ENCODE measurements around the gene RSPO4. TPM values are rescaled to one million over a fixed set of nuclear protein-coding genes. Genes with fewer than 3 reads are reported as not detected.

The RSPO4 gene
- total and polyA plus RNA-seq, 2 of the 13 experiments (the other 11 are each of a cell fraction or from before 2014, with no cell fraction given) = not detected

DNA sequence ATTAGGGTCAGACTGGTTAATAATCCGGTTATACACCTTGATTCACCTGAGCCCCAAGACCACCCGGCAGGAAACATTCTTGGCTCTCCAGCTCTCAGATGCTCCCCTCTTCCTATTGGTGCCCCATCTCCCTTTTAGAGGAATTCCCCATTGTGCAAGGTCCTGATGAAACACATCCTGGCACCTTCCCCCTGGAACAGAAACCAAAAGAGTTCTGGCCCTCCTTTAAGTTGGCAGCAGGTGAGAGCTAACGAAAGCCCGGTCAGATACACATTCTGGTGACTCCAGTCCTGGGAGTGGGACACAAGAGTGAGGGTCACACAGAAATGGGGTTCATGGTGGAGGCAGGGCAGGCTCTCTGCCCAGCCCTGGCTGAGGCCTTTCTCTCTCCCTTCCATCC is 32.2 kb downstream of the RSPO4 start:
- BruUV-seq (replicated peaks) = no TSS peak
- CTCF ChIA-PET (ENCODE audit: low intra/inter-chr PET ratio, low total read pairs) = no interaction called here
- no peak for DNase-seq (ENCODE audit: low spot score)
- Histone ChIP-seq H3K27ac (ENCODE audit: extremely low read length, insufficient read depth, low read length) (no peak overlapping the region), H3K9ac (ENCODE audit: insufficient read depth, low read depth, low read length) (no peak overlapping the region), H4K20me1 (ENCODE audit: insufficient read depth, low read length) (no peaks in the 10 kb centered on the region), H3K4me1 (ENCODE audit: insufficient read depth, low read length) (no peaks in the 10 kb centered on the region), H3K4me2 (ENCODE audit: low read depth, low read length) (no peak overlapping the region), H3K4me3 (replicated peaks in 1 of 3; ENCODE audit: insufficient read depth in 1 of 3, low read depth in 2 of 3, low read length in 3 of 3) (no peak overlapping the region), H3K27me3 (ENCODE audit: control insufficient read depth in 1 of 2, insufficient read depth in 2 of 2, low read length in 2 of 2) (peaks cover 3 to 34% of the 10 kb centered on the region in 2 experiments; a peak in 4 of 5 replicates), H3K36me3 (replicated peaks in 1 of 2; ENCODE audit: control insufficient read depth in 1 of 2, insufficient read depth in 2 of 2, low read length in 2 of 2) (no peaks in the 10 kb centered on the region), H2AFZ (ENCODE audit: low read length) (no peak overlapping the region), H3K9me3 (ENCODE audit: low read length) (no peaks in the 10 kb centered on the region), H3K79me2 (ENCODE audit: insufficient read depth, low read length) (no peaks in the 10 kb centered on the region)
- POLR2A ChIA-PET = no interaction called here
- no peak for ATAC-seq
- FAIRE-seq = no peak
- in situ Hi-C loops (cut with HindIII; ENCODE audit: extremely low pct_ligation_motif_present, low pct_unique_long_range_greater_than_20kb) = no loop called here
- intact Hi-C loops (cut with micrococcal nuclease; ENCODE audit: unreplicated experiment) = no loop called here
- TF ChIP-seq ZNF782 (CRISPR knock-in tag; IDR thresholded peaks at IDR 0.05; ENCODE audit: borderline replicate concordance) = no peak
- no peak for TF ChIP-seq ARNT2 (CRISPR knock-in tag; IDR thresholded peaks at IDR 0.05; ENCODE audit: low read depth)
- TF ChIP-seq, protein P1, sequence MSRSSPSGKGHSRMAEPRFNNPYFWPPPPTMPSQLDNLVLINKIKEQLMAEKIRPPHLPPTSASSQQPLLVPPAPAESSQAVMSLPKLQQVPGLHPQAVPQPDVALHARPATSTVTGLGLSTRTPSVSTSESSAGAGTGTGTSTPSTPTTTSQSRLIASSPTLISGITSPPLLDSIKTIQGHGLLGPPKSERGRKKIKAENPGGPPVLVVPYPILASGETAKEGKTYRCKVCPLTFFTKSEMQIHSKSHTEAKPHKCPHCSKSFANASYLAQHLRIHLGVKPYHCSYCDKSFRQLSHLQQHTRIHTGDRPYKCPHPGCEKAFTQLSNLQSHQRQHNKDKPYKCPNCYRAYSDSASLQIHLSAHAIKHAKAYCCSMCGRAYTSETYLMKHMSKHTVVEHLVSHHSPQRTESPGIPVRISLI (CRISPR knock-in tag; IDR thresholded peaks at IDR 0.05; ENCODE audit: borderline replicate concordance) = no peak
- no peak for TF ChIP-seq ZFP36L2 (CRISPR knock-in tag; IDR thresholded peaks at IDR 0.05)
- TF ChIP-seq, protein P2, sequence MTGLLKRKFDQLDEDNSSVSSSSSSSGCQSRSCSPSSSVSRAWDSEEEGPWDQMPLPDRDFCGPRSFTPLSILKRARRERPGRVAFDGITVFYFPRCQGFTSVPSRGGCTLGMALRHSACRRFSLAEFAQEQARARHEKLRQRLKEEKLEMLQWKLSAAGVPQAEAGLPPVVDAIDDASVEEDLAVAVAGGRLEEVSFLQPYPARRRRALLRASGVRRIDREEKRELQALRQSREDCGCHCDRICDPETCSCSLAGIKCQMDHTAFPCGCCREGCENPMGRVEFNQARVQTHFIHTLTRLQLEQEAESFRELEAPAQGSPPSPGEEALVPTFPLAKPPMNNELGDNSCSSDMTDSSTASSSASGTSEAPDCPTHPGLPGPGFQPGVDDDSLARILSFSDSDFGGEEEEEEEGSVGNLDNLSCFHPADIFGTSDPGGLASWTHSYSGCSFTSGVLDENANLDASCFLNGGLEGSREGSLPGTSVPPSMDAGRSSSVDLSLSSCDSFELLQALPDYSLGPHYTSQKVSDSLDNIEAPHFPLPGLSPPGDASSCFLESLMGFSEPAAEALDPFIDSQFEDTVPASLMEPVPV (CRISPR knock-in tag; IDR thresholded peaks at IDR 0.05) = no peak
- TF ChIP-seq NR2F6 (IDR thresholded peaks at IDR 0.05) = no peak
- TF ChIP-seq NR2F6 (CRISPR knock-in tag; IDR thresholded peaks at IDR 0.05) = no peak
- 0% methylated on average over 4 of the region's 4 CpGs for WGBS (ENCODE audit: low lambda C conversion rate)
